Psoas muscle (tissue), 8 donors: Measurements from ENCODE around the gene GPR34. TPM values are rescaled to one million over a fixed set of nuclear protein-coding genes. Genes with fewer than 3 reads are reported as not detected.

Experiments
- ATAC-seq, 4 donors: fragments of 200-7000 bp; cut with Tn5 transposase; one replicate each; pipeline ENCODE4 v1.9.1; 2020; ENCODE audit warnings: moderate library complexity in 3 of 4, mild to moderate bottlenecking in 2 of 4
- DNase-seq, 2 donors: peaks; one replicate each; pipeline ENCODE4 v3.0.0-alpha.2; 2020
- H3K27ac ChIP-seq: fragments of 200-600 bp; one replicate; pipeline ENCODE4 v1.8.0; 2022
- H3K27me3 ChIP-seq, 3 donors: fragments of 200-600 bp in 1 of 3; one replicate each; pipeline versions ENCODE4 v1.6.1 to v1.8.0; 2013 to 2022; ENCODE audit warnings: low read length in 2 of 3, mild to moderate bottlenecking in 2 of 3, moderate library complexity in 1 of 3; ENCODE audit not compliant: insufficient read depth in 3 of 3
- H3K36me3 ChIP-seq, 2 donors: fragments of 200-600 bp in 1 of 2; one replicate each; pipeline versions ENCODE4 v1.6.1 to v1.8.0; 2013 to 2022; ENCODE audit warnings: low read depth in 1 of 2, mild to moderate bottlenecking in 1 of 2, moderate library complexity in 1 of 2; ENCODE audit not compliant: insufficient read depth in 1 of 2
- H3K4me1 ChIP-seq: fragments of 200-600 bp; one replicate; pipeline ENCODE4 v1.8.0; 2022
- H3K4me3 ChIP-seq: fragments of 200-600 bp; one replicate; pipeline ENCODE4 v1.8.0; 2022; ENCODE audit warnings: mild to moderate bottlenecking
- H3K9me3 ChIP-seq: fragments of 200-600 bp; one replicate; pipeline ENCODE4 v1.8.0; 2022
- WGBS, 3 donors: extraction: QIAGEN DNeasy Blood & Tissue Kit; methylation state at CpG; one replicate each; pipeline versions ENCODE4 v1.1.6 to v1.1.7; 2013; 5-methylcytosine and 5-hydroxymethylcytosine counted together
- intact Hi-C, 2 donors: fragments of 100-400 bp; cut with DNase I; formaldehyde crosslinking; loops; one replicate each; pipeline versions ENCODE4 v1.11.0 to v1.14.2; 2022
- polyA plus RNA-seq, 3 donors: library from polyadenylated mRNA; stranded (reverse); fragments of 200-250 nt; gene quantifications; one replicate each; pipeline ENCODE4 v1.2.3, GENCODE V29; 2013
- total RNA-seq, 4 donors: library from RNA; stranded (reverse); fragmentation: NEBNext Ultra II Directional in 2 of 4; extraction: Animal tissue kit (Norgen Biotek cat#: 25700) in 2 of 4; gene quantifications; one replicate each; pipeline versions ENCODE4 v1.2.1 to v1.2.4, GENCODE V29; 2021 to 2023
- TF ChIP-seq, protein P1 (sequence below): fragments of 200-600 bp; IDR thresholded peaks from one replicate; pipeline ENCODE4 v1.8.0; 2022; ENCODE audit warnings: antibody characterized with exemption
- donor health status: healthy with polysubstance abuse.
- donor health status: DM: no; HTN: no; CAD: no; lungs with moderate emphysema.
- donor health status: Bipolar disorder and iron deficiency.
- donor health status: healthy.
- donor health status: DM: yes; HTN: yes; CAD: no.
- donor health status: DM: no; HTN: no; CAD: no.
- donor health status: DM: no; HTN: no; CAD: no.
- donor health status: DM: yes; HTN: yes; CAD: no.

Gene GPR34
- total and polyA plus RNA-seq, 7 donors: 0.53 to 4.3 (median 1.6) TPM

DNA sequence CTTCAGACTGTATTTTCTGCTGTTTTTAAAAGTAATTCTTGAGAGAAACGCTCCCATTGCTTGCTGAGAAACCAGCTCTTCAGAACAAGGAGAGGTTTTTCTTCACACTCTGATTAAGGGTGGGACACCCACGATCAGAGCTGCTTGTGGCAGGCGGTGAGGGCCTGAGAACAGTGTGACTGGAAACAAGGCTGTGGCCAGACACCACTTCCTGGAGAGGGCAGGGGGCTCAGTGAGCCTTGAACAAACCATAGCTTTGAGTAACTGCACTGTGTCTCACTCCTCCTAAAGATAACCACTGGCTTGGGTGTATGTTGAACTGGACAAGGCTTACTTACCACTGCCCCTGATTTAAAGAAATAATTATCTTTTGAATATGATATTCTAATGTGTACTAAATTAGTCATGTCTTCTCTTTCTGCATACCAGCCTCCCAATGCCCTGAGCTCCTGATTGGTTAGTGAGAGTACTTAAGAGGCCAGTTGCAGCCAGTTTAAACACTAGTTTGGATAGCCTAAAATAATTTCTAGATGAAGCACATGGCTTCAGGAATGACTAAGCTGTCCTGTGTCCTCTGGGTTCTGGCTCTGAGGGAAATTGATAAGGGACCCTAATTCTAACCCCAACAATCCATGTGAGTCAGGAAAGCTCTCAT is 31.5 kb downstream of the GPR34 start:
- Histone ChIP-seq H3K27me3 (no peaks in the 10 kb centered on the region), H3K36me3 (no peaks in the 10 kb centered on the region), H3K4me3 (no peak overlapping the region), H3K4me1 (no peaks in the 10 kb centered on the region), H3K27ac (no peak overlapping the region), H3K9me3 (peaks cover 9% of the 10 kb centered on the region)
- intact Hi-C loops: no loop called here
- 70 to 91% (median 90%) methylated on average over 3 of the region's 3 CpGs for WGBS, 3 donors
- DNase-seq (no peak), ATAC-seq (no peak)
- TF ChIP-seq, protein P1, sequence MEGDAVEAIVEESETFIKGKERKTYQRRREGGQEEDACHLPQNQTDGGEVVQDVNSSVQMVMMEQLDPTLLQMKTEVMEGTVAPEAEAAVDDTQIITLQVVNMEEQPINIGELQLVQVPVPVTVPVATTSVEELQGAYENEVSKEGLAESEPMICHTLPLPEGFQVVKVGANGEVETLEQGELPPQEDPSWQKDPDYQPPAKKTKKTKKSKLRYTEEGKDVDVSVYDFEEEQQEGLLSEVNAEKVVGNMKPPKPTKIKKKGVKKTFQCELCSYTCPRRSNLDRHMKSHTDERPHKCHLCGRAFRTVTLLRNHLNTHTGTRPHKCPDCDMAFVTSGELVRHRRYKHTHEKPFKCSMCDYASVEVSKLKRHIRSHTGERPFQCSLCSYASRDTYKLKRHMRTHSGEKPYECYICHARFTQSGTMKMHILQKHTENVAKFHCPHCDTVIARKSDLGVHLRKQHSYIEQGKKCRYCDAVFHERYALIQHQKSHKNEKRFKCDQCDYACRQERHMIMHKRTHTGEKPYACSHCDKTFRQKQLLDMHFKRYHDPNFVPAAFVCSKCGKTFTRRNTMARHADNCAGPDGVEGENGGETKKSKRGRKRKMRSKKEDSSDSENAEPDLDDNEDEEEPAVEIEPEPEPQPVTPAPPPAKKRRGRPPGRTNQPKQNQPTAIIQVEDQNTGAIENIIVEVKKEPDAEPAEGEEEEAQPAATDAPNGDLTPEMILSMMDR: no peak

DNA sequence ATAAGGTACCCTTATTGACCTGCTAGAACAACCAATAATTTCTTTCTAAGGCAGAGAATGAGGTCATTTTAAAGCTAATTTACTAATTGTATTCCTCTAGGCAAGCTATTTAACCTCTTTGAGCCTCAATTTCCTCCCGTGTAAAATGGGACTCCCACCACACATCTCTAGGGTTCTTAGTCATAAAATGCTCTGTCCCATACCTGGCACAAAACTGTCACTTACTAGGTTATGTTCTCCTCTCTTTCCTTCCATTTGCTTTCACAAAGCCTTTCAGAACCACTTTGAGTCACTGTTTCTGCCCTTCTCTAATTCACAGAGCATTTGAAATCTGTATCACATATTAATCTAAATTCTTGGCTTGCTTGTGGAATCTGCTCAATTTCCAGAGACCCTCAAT is 32.8 kb downstream of the GPR34 start:
- no peak overlapping the region for H3K4me3 ChIP-seq
- H3K9me3 ChIP-seq: peaks cover 9% of the 10 kb centered on the region
- TF ChIP-seq, protein P1: no peak
- intact Hi-C loops: no loop called here
- H3K27me3 ChIP-seq: no peaks in the 10 kb centered on the region
- H3K36me3 ChIP-seq: no peaks in the 10 kb centered on the region
- no peak overlapping the region for H3K27ac ChIP-seq
- DNase-seq (no peak), ATAC-seq (no peak)
- 81 to 100% (median 83%) methylated on average over 1 of the region's 1 CpG for WGBS, 3 donors
- no peaks in the 10 kb centered on the region for H3K4me1 ChIP-seq

DNA sequence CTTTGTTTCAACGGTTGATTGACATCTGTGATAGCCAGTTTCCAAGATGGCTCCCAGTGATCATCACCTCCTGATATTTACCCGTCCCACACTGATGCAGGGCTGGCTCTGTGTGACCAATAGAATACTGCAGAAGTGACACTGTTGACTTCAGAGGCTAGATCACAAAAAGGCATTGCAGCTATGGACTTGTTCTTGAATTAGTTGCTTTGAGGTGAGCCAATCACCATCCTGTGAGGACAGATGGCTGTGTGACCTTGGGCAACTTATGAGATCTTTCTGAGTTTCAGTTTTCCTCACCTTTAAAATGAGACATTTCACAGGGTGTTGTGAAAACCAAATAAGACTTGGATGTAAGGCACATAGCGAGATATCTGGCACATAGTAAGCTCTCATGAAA is 33.4 kb downstream of the GPR34 start:
- ATAC-seq (no peak), DNase-seq (no peak)
- Histone ChIP-seq H3K36me3 (no peaks in the 10 kb centered on the region), H3K27ac (no peak overlapping the region), H3K9me3 (peaks cover 7% of the 10 kb centered on the region), H3K4me1 (no peaks in the 10 kb centered on the region), H3K4me3 (no peak overlapping the region), H3K27me3 (no peaks in the 10 kb centered on the region)
- intact Hi-C loops: no loop called here
- TF ChIP-seq, protein P1: no peak
- 85 to 100% (median 99%) methylated on average over 3 of the region's 3 CpGs for WGBS, 3 donors

DNA sequence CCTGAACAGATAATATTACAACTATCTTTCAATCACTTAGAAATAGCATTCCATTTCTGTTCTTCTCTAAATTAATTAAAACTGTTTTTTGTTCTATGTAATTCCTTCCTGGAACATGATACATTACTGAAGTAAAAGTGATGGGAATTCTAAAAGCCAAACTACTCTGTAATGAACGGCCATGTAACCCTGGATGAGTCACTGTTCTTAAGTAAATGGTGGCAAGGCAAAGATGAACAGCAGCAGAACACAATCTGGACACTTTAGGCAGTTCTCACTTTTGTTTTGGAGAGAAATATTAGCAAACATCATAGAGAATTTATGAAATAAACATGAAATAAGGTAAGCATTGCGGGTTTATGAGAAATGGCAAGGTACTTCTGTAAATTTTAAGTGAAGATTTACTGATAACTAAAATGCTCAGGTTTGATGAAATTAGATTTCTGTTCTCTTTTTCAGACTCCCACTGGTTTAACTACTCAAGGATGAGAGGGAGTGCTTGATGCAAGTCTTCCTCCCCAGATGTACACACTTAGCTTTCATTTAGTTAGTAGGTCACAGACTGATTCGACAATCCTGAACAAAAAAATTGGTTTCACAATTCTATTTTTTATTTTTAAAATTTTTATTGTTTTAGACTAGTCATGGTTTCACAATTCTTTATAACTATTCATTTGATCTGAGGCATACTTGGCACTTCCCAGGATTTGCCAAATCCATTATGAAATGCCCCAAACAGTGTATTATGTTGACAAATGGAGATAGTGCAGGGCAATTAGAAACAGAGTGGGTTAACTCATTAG is 34.2 kb downstream of the GPR34 start:
- DNase-seq (no peak), ATAC-seq (no peak)
- Histone ChIP-seq H3K27ac (no peak overlapping the region), H3K27me3 (no peaks in the 10 kb centered on the region), H3K4me1 (no peaks in the 10 kb centered on the region), H3K9me3 (no peaks in the 10 kb centered on the region), H3K36me3 (no peaks in the 10 kb centered on the region), H3K4me3 (no peak overlapping the region)
- whole genome bisulfite sequencing, 3 donors: 64 to 71% (median 67%) methylated on average over 3 of the region's 3 CpGs
- intact Hi-C loops: no loop called here
- TF ChIP-seq, protein P1: no peak
